ENCODE measurements around the gene SORT1. TPM values are rescaled to one million over a fixed set of nuclear protein-coding genes. Genes with fewer than 3 reads are reported as not detected.

SORT1 gene
- total and polyA plus RNA-seq, 2 of the 13 experiments (the other 11 are each of a cell fraction or from before 2014, with no cell fraction given) = 32.4 to 93.0 TPM

DNA sequence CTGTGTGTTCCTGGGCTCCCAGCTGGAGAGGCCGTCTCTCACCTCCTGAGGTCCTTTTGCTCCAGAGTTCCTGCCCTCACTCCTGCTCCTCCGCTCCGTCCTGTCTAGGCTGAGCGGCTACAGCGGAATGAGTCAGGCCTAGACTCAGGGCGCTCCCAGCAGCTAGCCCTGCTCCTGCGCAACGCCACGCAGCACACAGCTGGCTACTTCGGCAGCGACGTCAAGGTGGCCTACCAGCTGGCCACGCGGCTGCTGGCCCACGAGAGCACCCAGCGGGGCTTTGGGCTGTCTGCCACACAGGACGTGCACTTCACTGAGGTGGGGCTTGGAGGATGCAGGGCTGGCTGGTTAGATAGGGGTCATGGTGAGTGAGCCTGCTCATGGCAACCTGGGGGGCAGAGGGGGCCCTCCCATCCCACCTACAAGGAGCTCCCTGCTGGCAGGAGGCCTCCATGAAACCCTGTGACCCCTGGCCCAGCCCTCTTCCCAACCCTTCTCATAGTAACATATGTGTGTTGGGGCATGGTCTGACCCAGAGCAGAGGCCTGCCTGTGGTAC lies 129.9 kb downstream of the SORT1 start (continued):
- TF ChIP-seq, protein P1, sequence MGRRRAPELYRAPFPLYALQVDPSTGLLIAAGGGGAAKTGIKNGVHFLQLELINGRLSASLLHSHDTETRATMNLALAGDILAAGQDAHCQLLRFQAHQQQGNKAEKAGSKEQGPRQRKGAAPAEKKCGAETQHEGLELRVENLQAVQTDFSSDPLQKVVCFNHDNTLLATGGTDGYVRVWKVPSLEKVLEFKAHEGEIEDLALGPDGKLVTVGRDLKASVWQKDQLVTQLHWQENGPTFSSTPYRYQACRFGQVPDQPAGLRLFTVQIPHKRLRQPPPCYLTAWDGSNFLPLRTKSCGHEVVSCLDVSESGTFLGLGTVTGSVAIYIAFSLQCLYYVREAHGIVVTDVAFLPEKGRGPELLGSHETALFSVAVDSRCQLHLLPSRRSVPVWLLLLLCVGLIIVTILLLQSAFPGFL (CRISPR knock-in tag; IDR thresholded peaks at IDR 0.05) = no peak

DNA sequence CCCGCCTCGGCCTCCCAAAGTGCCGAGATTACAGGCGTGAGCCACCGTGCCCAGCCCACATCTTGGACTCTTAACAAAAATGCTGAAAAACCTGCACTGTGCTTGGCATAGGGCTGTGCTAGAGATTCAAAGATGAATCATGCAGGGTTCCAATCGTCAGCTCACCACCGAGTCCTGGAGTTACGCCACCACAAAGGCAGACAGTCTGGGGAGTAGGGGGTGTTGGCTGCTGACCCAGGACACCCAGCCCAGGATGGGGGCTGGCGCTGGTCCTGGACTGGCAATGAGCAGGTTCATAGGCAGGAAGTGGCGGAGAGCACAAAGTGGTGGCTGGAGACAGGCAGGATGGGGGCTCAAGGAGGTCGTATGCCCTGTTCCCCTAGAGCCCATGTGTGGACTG lies 130.8 kb downstream of the SORT1 start:
- no peak overlapping the region for H3K4me3 ChIP-seq (replicated peaks in 1 of 3; ENCODE audit: insufficient read depth in 1 of 3, low read depth in 2 of 3, low read length in 3 of 3)
- no peaks in the 10 kb centered on the region for H3K27me3 ChIP-seq (ENCODE audit: control insufficient read depth in 1 of 2, insufficient read depth in 2 of 2, low read length in 2 of 2)
- H3K27ac ChIP-seq (ENCODE audit: extremely low read length, insufficient read depth, low read length) = no peak overlapping the region
- in situ Hi-C loops (cut with HindIII; ENCODE audit: extremely low pct_ligation_motif_present, low pct_unique_long_range_greater_than_20kb) (loop anchor here (10.0 kb wide), 1 partner anchor 268 kb away; the partner anchor contains the start of gene GPR61), intact Hi-C loops (cut with micrococcal nuclease; ENCODE audit: unreplicated experiment) (no loop called here)
- H3K4me1 ChIP-seq (ENCODE audit: insufficient read depth, low read length) = no peaks in the 10 kb centered on the region
- no peak overlapping the region for H3K9ac ChIP-seq (ENCODE audit: insufficient read depth, low read depth, low read length)
- H2AFZ ChIP-seq (ENCODE audit: low read length) = no peak overlapping the region
- no peaks in the 10 kb centered on the region for H3K79me2 ChIP-seq (ENCODE audit: insufficient read depth, low read length)
- 96% methylated on average over 11 of the region's 11 CpGs for WGBS (ENCODE audit: low lambda C conversion rate)
- no peaks in the 10 kb centered on the region for H4K20me1 ChIP-seq (ENCODE audit: insufficient read depth, low read length)
- no peak for ATAC-seq
- ChIA-PET CTCF (ENCODE audit: low intra/inter-chr PET ratio, low total read pairs) (no interaction called here), POLR2A (no interaction called here)
- DNase-seq (ENCODE audit: low spot score) = no peak
- no peak for FAIRE-seq
- no TSS peak for BruUV-seq (replicated peaks)
- peaks cover 4 to 8% of the 10 kb centered on the region in 2 experiments; a peak in 3 of 5 replicates for H3K36me3 ChIP-seq (replicated peaks in 1 of 2; ENCODE audit: control insufficient read depth in 1 of 2, insufficient read depth in 2 of 2, low read length in 2 of 2)
- H3K4me2 ChIP-seq (ENCODE audit: low read depth, low read length) = no peak overlapping the region
- no peaks in the 10 kb centered on the region for H3K9me3 ChIP-seq (ENCODE audit: low read length)
- TF ChIP-seq ZNF713 (CRISPR knock-in tag; IDR thresholded peaks at IDR 0.05) (no peak), ZNF160 (CRISPR knock-in tag; IDR thresholded peaks at IDR 0.05) (no peak), KDM4B (CRISPR knock-in tag; IDR thresholded peaks at IDR 0.05) (no peak), NR2F2 (IDR thresholded peaks at IDR 0.05; ENCODE audit: borderline replicate concordance, low read depth) (no peak), PRMT3 (CRISPR knock-in tag; IDR thresholded peaks at IDR 0.05; ENCODE audit: borderline replicate concordance, low read depth) (no peak), RBM39 (IDR thresholded peaks at IDR 0.05; ENCODE audit: low read depth, low read length, poor library complexity, severe bottlenecking) (no peak), ARHGAP35 (CRISPR knock-in tag; IDR thresholded peaks at IDR 0.05; ENCODE audit: borderline replicate concordance) (no peak)
- TF ChIP-seq, protein P2, sequence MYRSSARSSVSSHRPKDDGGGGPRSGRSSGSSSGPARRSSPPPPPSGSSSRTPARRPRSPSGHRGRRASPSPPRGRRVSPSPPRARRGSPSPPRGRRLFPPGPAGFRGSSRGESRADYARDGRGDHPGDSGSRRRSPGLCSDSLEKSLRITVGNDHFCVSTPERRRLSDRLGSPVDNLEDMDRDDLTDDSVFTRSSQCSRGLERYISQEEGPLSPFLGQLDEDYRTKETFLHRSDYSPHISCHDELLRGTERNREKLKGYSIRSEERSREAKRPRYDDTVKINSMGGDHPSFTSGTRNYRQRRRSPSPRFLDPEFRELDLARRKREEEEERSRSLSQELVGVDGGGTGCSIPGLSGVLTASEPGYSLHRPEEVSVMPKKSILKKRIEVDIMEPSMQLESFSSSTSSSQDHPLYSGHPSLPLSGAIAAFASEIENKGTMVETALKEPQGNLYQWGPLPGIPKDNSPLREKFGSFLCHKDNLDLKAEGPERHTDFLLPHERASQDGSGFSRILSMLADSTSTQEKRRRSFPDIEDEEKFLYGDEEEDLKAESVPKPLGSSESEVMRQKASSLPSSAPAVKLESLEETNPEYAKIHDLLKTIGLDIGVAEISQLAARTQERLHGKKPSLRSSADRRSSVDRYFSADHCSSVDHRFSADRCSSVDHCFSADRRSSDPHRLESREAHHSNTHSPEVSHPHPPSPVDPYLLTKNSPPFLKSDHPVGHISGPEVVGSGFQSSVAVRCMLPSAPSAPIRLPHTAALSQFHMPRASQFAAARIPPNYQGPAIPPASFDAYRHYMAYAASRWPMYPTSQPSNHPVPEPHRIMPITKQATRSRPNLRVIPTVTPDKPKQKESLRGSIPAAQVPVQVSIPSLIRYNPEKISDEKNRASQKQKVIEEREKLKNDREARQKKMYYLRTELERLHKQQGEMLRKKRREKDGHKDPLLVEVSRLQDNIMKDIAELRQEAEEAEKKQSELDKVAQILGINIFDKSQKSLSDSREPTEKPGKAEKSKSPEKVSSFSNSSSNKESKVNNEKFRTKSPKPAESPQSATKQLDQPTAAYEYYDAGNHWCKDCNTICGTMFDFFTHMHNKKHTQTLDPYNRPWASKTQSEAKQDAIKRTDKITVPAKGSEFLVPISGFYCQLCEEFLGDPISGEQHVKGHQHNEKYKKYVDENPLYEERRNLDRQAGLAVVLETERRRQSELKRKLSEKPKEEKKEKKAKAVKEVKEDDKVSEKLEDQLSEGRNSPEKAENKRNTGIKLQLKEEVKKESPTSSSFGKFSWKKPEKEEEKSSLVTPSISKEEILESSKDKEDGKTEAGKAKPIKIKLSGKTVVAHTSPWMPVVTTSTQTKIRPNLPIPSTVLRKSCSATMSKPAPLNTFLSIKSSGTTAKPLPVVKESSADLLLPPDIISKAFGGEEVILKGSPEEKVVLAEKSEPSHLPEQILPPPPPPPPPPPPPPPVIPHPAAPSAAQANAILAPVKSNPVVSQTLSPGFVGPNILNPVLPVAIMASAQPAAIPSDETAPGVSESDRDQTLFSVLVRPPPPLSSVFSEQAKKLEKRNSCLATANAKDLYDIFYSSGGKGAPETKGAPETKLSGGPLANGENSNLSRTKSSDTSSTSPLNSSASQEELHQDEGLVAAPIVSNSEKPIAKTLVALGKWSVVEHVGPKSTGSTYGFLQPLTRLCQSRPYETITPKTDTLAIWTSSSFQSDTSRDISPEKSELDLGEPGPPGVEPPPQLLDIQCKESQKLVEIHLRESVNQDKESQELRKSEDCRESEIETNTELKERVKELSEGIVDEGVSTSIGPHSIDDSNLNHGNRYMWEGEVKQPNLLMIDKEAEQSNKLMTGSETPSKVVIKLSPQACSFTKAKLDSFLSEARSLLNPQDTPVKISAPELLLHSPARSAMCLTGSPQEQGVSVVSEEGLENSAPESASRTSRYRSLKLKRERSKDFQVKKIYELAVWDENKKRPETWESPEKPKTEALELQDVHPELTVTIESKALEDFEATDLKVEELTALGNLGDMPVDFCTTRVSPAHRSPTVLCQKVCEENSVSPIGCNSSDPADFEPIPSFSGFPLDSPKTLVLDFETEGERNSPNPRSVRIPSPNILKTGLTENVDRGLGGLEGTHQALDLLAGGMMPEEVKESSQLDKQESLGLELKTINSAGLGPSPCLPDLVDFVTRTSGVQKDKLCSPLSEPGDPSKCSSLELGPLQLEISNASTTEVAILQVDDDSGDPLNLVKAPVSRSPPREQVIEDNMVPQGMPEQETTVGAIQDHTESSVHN (CRISPR knock-in tag; IDR thresholded peaks at IDR 0.05) = no peak
- TF ChIP-seq, protein P3, sequence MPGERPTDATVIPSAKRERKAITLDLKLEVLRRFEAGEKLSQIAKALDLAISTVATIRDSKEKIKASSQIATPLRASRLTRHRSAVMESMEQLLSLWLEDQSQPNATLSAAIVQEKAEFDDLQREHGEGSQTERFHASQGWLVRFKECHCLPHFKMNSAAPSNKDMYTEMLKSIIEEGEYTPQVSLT (CRISPR knock-in tag; IDR thresholded peaks at IDR 0.05; ENCODE audit: borderline replicate concordance, low read depth) = no peak
